ENCODE measurements around the gene GID8.

GID8 gene

GRCh38 chr20:62968378-62969178 is 30.6 kb downstream of the GID8 start:
- DNase-seq (ENCODE audit: low read depth in 1 of 2, low spot score in 1 of 2): no peak

- DNase-seq (ENCODE audit: low read depth in 1 of 2, low spot score in 1 of 2): no peak
Observed at GRCh38 chr20:62969179-62969760, 31.3 kb downstream of the GID8 start.

- no peak for DNase-seq (ENCODE audit: low read depth in 1 of 2, low spot score in 1 of 2)
Observed at GRCh38 chr20:62969939-62970306, 32.0 kb downstream of the GID8 start.

GRCh38 chr20:62970307-62971210 is 32.6 kb downstream of the GID8 start:
- DNase-seq (ENCODE audit: low read depth in 1 of 2, low spot score in 1 of 2): no peak

GRCh38 chr20:62971211-62971949 is 33.4 kb downstream of the GID8 start:
- no peak for DNase-seq (ENCODE audit: low read depth in 1 of 2, low spot score in 1 of 2)

GRCh38 chr20:62971950-62972844 is 34.2 kb downstream of the GID8 start:
- DNase-seq (ENCODE audit: low read depth in 1 of 2, low spot score in 1 of 2): peak; percentile 70 to 78

GRCh38 chr20:62972845-62973745 is 35.1 kb downstream of the GID8 start:
- DNase-seq (ENCODE audit: low read depth in 1 of 2, low spot score in 1 of 2): no peak

- DNase-seq (ENCODE audit: low read depth in 1 of 2, low spot score in 1 of 2): no peak
Observed at GRCh38 chr20:62975251-62975760, 37.4 kb downstream of the GID8 start.

GRCh38 chr20:62975812-62976508 is 38.0 kb downstream of the GID8 start:
- no peak for DNase-seq (ENCODE audit: low read depth in 1 of 2, low spot score in 1 of 2)

GRCh38 chr20:62976886-62977285 is 38.9 kb downstream of the GID8 start:
- no peak for DNase-seq (ENCODE audit: low read depth in 1 of 2, low spot score in 1 of 2)

- DNase-seq (ENCODE audit: low read depth in 1 of 2, low spot score in 1 of 2): peak; percentile 60 to 66
Observed at GRCh38 chr20:62977613-62978560, 39.9 kb downstream of the GID8 start.

GRCh38 chr20:62978561-62978943 is 40.6 kb downstream of the GID8 start:
- DNase-seq (ENCODE audit: low read depth in 1 of 2, low spot score in 1 of 2): no peak

GRCh38 chr20:62979310-62979709 is 41.4 kb downstream of the GID8 start:
- no peak for DNase-seq (ENCODE audit: low read depth in 1 of 2, low spot score in 1 of 2)

GRCh38 chr20:62979876-62980373 is 42.0 kb downstream of the GID8 start:
- no peak for DNase-seq (ENCODE audit: low read depth in 1 of 2, low spot score in 1 of 2)

GRCh38 chr20:62980380-62980960 is 42.5 kb downstream of the GID8 start:
- no peak for DNase-seq (ENCODE audit: low read depth in 1 of 2, low spot score in 1 of 2)

- DNase-seq (ENCODE audit: low read depth in 1 of 2, low spot score in 1 of 2): no peak
Observed at GRCh38 chr20:62980970-62981369, 43.0 kb downstream of the GID8 start.

Data from stimulated activated CD4-positive, alpha-beta T cell treated with anti-CD3 and anti-CD28 coated beads, Interleukin-15, amount 100 ng/mL, for 1 hour (primary cell).